Thyroid gland (tissue), 4 donors: ENCODE data around the gene USP15. TPM values are rescaled to one million over a fixed set of nuclear protein-coding genes. Genes with fewer than 3 reads are reported as not detected.

Experiments used
- DNase-seq, 2 donors: peaks; one replicate each; pipeline ENCODE4 v3.0.0-alpha.2; 2019
- H3K27ac ChIP-seq, 3 donors: fragments of 200-600 bp; sonication (generic); 1 replicate in 2 of 3; 2 replicates in 1 of 3; pipeline ENCODE4 v1.5.1; 2016 to 2019; ENCODE audit warnings: mild to moderate bottlenecking in 1 of 3, moderate library complexity in 1 of 3
- H3K27me3 ChIP-seq: fragments of 200-600 bp; sonication (generic); one replicate; pipeline ENCODE4 v1.5.1; 2019
- H3K36me3 ChIP-seq, 2 donors: fragments of 200-600 bp; sonication (generic); one replicate each; pipeline ENCODE4 v1.5.1; 2016 to 2019
- H3K4me1 ChIP-seq, 2 donors: fragments of 200-600 bp; sonication (generic); one replicate each; pipeline ENCODE4 v1.5.1; 2017 to 2019
- H3K4me3 ChIP-seq, 3 donors: fragments of 200-600 bp; sonication (generic); replicated peaks in 1 of 3; 1 replicate in 2 of 3; 2 replicates in 1 of 3; pipeline ENCODE4 v1.5.1; 2016; ENCODE audit warnings: mild to moderate bottlenecking in 1 of 3
- H3K9me3 ChIP-seq: fragments of 200-600 bp; sonication (generic); one replicate; pipeline ENCODE4 v1.5.1; 2017
- POLR2A ChIP-seq, 2 donors: fragments of 450-650 bp; IDR thresholded peaks; one replicate each; pipeline ENCODE4 v1.6.1; 2017; ENCODE audit warnings: antibody characterized with exemption in 2 of 2, mild to moderate bottlenecking in 2 of 2, moderate library complexity in 1 of 2
- WGBS, 2 donors: methylation state at CpG; one replicate each; pipeline ENCODE4 v1.1.5; 2017; 5-methylcytosine and 5-hydroxymethylcytosine counted together
- intact Hi-C: fragments of 100-400 bp; cut with DNase I; formaldehyde crosslinking; loops from one replicate; pipeline ENCODE4 v1.15.1; 2023
- total RNA-seq, 4 donors: library from RNA; depleted of rRNA; stranded (reverse); fragments of >200 nt; gene quantifications; one replicate each; pipeline ENCODE4 v1.2.3, GENCODE V29; 2016
- TF ChIP-seq, protein P1 (sequence below), 6 experiments: fragments of 200-600 bp in 3 of 6; fragments of 450-650 bp in 3 of 6; sonication (generic) in 3 of 6; IDR thresholded peaks; one replicate each; pipeline ENCODE4 v1.5.1; 2016 to 2019; ENCODE audit warnings: antibody characterized with exemption in 6 of 6, mild to moderate bottlenecking in 2 of 6, inconsistent platforms in 1 of 6, moderate library complexity in 1 of 6

The USP15 gene
- total RNA-seq, 4 donors from 2014 or later, result 57.3 to 139 (median 70.2) TPM

DNA sequence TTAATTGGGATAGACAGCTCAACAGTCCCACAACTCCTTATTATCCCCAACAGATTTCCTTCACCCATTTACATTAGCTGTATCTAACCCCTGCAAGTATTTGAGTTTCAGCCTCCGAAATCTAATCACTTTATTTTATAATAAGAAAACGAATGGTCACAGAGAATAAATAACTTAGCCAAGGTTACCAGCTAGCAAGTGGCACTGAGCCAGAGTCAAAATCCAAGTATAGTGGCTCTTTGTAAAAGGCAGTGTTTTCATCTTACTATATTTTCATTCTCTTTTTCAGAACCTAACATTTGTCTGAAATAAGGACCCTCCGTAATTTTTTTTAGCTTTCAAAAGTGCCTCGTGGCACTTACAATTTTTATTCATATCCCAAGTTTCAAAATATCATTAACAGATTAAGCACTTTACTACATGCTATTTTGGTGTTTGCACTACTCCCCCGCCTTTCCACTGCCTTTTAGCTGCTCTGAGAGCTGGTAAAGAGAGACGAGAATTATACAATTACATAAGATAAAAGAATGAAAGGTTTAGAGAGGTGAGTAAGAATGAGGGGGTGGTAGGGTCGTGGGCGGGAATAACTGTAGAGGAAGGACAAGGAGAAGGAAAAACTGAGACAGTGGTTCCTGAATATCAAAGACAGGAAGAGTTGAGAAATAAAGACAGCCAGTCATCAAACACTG, 3.7 kb upstream of the USP15 start:
- TF ChIP-seq, protein P1, sequence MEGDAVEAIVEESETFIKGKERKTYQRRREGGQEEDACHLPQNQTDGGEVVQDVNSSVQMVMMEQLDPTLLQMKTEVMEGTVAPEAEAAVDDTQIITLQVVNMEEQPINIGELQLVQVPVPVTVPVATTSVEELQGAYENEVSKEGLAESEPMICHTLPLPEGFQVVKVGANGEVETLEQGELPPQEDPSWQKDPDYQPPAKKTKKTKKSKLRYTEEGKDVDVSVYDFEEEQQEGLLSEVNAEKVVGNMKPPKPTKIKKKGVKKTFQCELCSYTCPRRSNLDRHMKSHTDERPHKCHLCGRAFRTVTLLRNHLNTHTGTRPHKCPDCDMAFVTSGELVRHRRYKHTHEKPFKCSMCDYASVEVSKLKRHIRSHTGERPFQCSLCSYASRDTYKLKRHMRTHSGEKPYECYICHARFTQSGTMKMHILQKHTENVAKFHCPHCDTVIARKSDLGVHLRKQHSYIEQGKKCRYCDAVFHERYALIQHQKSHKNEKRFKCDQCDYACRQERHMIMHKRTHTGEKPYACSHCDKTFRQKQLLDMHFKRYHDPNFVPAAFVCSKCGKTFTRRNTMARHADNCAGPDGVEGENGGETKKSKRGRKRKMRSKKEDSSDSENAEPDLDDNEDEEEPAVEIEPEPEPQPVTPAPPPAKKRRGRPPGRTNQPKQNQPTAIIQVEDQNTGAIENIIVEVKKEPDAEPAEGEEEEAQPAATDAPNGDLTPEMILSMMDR (IDR thresholded peaks at IDR 0.05), result no peak
- TF ChIP-seq POLR2A (IDR thresholded peaks at IDR 0.05), result no peak
- peaks cover 5 to 13% of the 10 kb centered on the region in 2 donors for H3K4me1 ChIP-seq
- H3K27ac ChIP-seq, result no peak overlapping the region
- DNase-seq, result no peak
- no peaks in the 10 kb centered on the region for H3K27me3 ChIP-seq
- H3K4me3 ChIP-seq, result no peak overlapping the region
- intact Hi-C loops, result no loop called here
- WGBS, 2 donors, result 69 to 70% methylated on average over 8 of the region's 8 CpGs
- H3K36me3 ChIP-seq, result no peaks in the 10 kb centered on the region
- H3K9me3 ChIP-seq, result no peaks in the 10 kb centered on the region

DNA sequence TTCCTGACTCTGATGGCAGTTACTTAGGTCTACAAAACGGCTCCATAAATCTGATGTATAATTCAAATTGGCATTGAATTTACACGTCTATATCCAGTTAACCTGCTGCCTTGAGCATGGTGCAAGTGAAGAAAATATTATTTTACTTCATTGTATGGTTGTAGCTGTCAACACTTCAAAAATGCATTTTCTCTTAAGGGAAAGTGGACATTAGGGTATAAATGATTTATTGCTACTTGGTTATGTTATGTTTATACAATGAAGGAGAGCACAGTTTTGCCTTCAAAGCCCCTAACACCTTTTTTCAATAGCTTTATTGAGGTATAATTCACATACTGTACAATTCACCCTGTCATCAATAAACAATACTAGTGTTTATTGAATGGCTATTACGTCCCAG, 2.0 kb upstream of the USP15 start:
- peaks cover 18 to 27% of the 10 kb centered on the region in 2 donors for H3K4me1 ChIP-seq
- no peaks in the 10 kb centered on the region for H3K9me3 ChIP-seq
- no peak overlapping the region for H3K4me3 ChIP-seq
- no peak overlapping the region for H3K27ac ChIP-seq
- intact Hi-C loops, result no loop called here
- no peak for DNase-seq
- no peak for TF ChIP-seq POLR2A (IDR thresholded peaks at IDR 0.05)
- TF ChIP-seq, protein P1 (IDR thresholded peaks at IDR 0.05), result no peak
- no peaks in the 10 kb centered on the region for H3K27me3 ChIP-seq
- no peaks in the 10 kb centered on the region for H3K36me3 ChIP-seq
- 94 to 95% methylated on average over 3 of the region's 3 CpGs for WGBS, 2 donors

DNA sequence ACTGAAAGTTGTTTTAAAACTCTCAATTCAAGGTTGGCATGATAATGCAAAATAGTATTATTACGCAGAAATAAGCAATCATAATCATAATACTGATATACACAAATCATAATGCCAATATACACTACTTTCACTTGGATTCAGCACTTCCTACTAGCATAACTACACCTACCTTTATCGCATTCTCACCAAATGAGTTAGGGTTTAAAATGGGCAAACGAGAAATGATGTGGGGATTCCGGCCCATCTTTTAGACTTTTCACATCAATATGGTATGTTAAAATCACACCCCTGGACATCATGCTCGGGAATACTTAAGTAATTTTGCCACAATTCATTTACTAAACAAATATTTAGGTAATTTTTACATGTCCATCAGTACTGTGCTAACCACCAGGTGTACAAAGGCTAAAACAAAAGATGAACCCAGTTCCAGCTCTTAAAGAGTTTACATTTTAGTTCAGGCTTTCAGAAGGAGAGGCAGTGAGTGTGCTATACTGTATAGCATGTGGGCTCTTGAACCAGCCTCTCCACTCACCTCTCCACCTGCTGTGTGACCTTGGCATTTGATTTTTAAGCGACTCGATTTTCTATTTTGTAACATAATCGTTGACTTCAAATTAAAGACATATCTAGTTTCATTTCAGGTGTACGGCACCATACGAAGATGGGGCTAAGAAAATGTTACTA, 1.1 kb upstream of the USP15 start:
- 33 to 39% methylated on average over 10 of the region's 10 CpGs for WGBS, 2 donors

DNA sequence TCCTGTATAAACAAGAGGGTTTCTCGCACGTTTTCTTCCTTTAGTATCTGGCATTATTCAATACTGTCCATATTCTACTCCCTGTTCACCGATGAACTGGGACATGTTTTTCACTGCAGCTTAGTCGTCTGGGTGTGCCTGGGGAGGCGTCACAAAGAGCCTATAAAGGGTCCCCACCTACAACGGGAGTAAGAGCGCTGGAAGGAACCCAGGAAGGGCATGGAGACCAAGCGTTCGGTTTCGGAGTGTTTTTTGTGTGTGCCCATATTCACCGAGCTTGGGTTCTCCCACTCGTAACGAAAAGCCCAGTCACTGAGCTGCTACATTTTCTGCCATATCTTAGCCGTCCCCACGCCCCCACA, 592 bp upstream of the USP15 start:
- Histone ChIP-seq H3K27me3 (no peaks in the 10 kb centered on the region), H3K4me3 (peak overlapping the region; percentile 21 to 76 (median 76)), H3K9me3 (no peaks in the 10 kb centered on the region), H3K4me1 (peaks cover 18 to 30% of the 10 kb centered on the region in 2 donors), H3K27ac (peak overlapping the region; percentile 84 to 95 (median 94)), H3K36me3 (no peaks in the 10 kb centered on the region)
- TF ChIP-seq POLR2A (IDR thresholded peaks at IDR 0.05), result no peak
- TF ChIP-seq, protein P1 (IDR thresholded peaks at IDR 0.05), result no peak
- DNase-seq, result no peak
- intact Hi-C loops, result no loop called here
- 1% methylated on average over 15 of the region's 15 CpGs for WGBS, 2 donors

More for the DNA sequence above, 1.1 kb upstream of the USP15 start:
- Histone ChIP-seq H3K4me3 (peak overlapping the region; percentile 21 to 76 (median 76)), H3K27ac (peak overlapping the region; percentile 84 to 95 (median 94)), H3K36me3 (no peaks in the 10 kb centered on the region), H3K9me3 (no peaks in the 10 kb centered on the region), H3K4me1 (peaks cover 18 to 30% of the 10 kb centered on the region in 2 donors), H3K27me3 (no peaks in the 10 kb centered on the region)
- no peak for TF ChIP-seq POLR2A (IDR thresholded peaks at IDR 0.05)
- TF ChIP-seq, protein P1 (IDR thresholded peaks at IDR 0.05), result no peak
- DNase-seq, result peak in 1 of 2 donors; percentile 3
- intact Hi-C loops, result no loop called here
